ENCODE results near the gene RGS6.

Gene RGS6

GRCh38 chr14:71952381-71953363, 20.4 kb downstream of the RGS6 start:
- DNase-seq = no peak

- no peak for DNase-seq
Measured at GRCh38 chr14:71956920-71957563, 24.8 kb downstream of the RGS6 start.

- no peak for DNase-seq
Measured at GRCh38 chr14:71959055-71959454, 26.8 kb downstream of the RGS6 start.

- DNase-seq = no peak
Measured at GRCh38 chr14:71960494-71961353, 28.5 kb downstream of the RGS6 start.

GRCh38 chr14:71961972-71962371, 29.7 kb downstream of the RGS6 start:
- DNase-seq = no peak

GRCh38 chr14:71964716-71965115, 32.5 kb downstream of the RGS6 start:
- DNase-seq = no peak

GRCh38 chr14:71966528-71966927, 34.3 kb downstream of the RGS6 start:
- DNase-seq = no peak

- no peak for DNase-seq
Measured at GRCh38 chr14:71967704-71968103, 35.5 kb downstream of the RGS6 start.

- no peak for DNase-seq
Measured at GRCh38 chr14:71970272-71970671, 38.0 kb downstream of the RGS6 start.

GRCh38 chr14:71985538-71986189, 53.4 kb downstream of the RGS6 start:
- no peak for DNase-seq

- DNase-seq = no peak
Measured at GRCh38 chr14:71988476-71988875, 56.2 kb downstream of the RGS6 start.

- DNase-seq = no peak
Measured at GRCh38 chr14:71988939-71989338, 56.7 kb downstream of the RGS6 start.

GRCh38 chr14:71994416-71994815, 62.2 kb downstream of the RGS6 start:
- DNase-seq = no peak

GRCh38 chr14:71995741-71996140, 63.5 kb downstream of the RGS6 start:
- no peak for DNase-seq

- no peak for DNase-seq
Measured at GRCh38 chr14:71996610-71997009, 64.4 kb downstream of the RGS6 start.

GRCh38 chr14:72000907-72001306, 68.7 kb downstream of the RGS6 start:
- DNase-seq = no peak

GRCh38 chr14:72002731-72003130, 70.5 kb downstream of the RGS6 start:
- DNase-seq = no peak

GRCh38 chr14:72008666-72009065, 76.4 kb downstream of the RGS6 start:
- DNase-seq = no peak

- DNase-seq = no peak
Measured at GRCh38 chr14:72010474-72010873, 78.2 kb downstream of the RGS6 start.

- DNase-seq = no peak
Measured at GRCh38 chr14:72013721-72014345, 81.6 kb downstream of the RGS6 start.

GRCh38 chr14:72014486-72014885, 82.3 kb downstream of the RGS6 start:
- DNase-seq = no peak

- DNase-seq = no peak
Measured at GRCh38 chr14:72017290-72017689, 85.1 kb downstream of the RGS6 start.

Measured in NCI-H1436 (cell line).